AG09319 (cell line): Measurements from ENCODE around the gene ESYT2.

Source experiments
- DNase-seq: peaks from one replicate; pipeline ENCODE4 v3.0.0-alpha.2; 2010; ENCODE audit warnings: low read depth; ENCODE audit errors: extremely low read depth
- CTCF ChIP-seq: IDR thresholded peaks from 2 replicates; pipeline ENCODE4 v1.5.1; 2011; ENCODE audit warnings: low read depth, mild to moderate bottlenecking, inconsistent platforms, low read length, moderate library complexity

ESYT2 gene

DNA sequence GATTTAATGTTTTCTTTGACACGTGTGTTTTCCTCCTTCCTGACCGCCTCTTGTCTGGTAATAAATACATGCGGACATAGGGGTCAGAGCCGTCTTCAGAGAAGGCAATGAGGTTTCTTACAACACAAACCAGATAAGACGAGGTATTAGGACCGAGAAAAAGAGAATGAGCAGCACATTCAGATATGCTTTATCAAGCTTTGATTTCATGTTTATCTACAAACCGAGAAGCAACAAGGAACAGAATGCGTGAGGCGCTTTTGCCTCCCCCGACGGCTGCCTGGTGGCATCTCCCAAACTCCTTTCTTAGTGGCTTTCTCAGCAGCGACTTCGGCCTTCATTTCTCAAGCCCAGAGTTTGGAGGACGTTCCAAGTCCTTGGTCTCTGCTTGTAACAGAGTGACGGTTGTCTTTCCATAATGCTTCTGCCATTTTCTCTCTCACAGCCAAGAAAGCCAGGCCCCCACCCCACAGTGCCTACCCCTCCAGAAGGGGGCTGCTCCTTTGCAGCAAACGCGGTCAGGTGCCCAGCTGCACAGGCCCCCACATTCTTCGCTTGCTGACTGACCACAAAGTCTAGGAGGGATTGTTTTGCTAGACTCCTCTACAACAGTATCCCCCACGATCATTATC lies 92.1 kb downstream of the ESYT2 start:
- no peak for DNase-seq
- no peak for TF ChIP-seq CTCF

GRCh38 chr7:158735935-158736334 lies 93.4 kb downstream of the ESYT2 start:
- no peak for TF ChIP-seq CTCF
- DNase-seq = no peak

GRCh38 chr7:158734861-158735260 lies 94.4 kb downstream of the ESYT2 start:
- DNase-seq = no peak
- no peak for TF ChIP-seq CTCF

GRCh38 chr7:158733775-158734494 lies 95.4 kb downstream of the ESYT2 start:
- DNase-seq = no peak
- TF ChIP-seq CTCF = no peak

- no peak for TF ChIP-seq CTCF
- no peak for DNase-seq
Measured at GRCh38 chr7:158733220-158733519, 96.1 kb downstream of the ESYT2 start.

- TF ChIP-seq CTCF = no peak
- DNase-seq = no peak
Measured at GRCh38 chr7:158732494-158733219, 96.7 kb downstream of the ESYT2 start.

- DNase-seq = no peak
- TF ChIP-seq CTCF = no peak
Measured at GRCh38 chr7:158731761-158732160, 97.5 kb downstream of the ESYT2 start.
